ENCODE measurements around the gene ALDOC. TPM values are rescaled to one million over a fixed set of nuclear protein-coding genes. Genes with fewer than 3 reads are reported as not detected.

The ALDOC gene
- total RNA-seq, 4 donors from 2014 or later, result 0.87 to 7.0 (median 3.3) TPM

- in situ Hi-C loops (cut with MboI; ENCODE audit: low sequenced_read_pairs in 4 of 4), result loop anchor here in 1 of 4 donors (25.0 kb wide), 1 partner anchor 112 kb away; the partner anchor contains the start of gene SLC46A1
- H3K36me3 ChIP-seq, result no peaks in the 10 kb centered on the region
- H3K27me3 ChIP-seq, result no peaks in the 10 kb centered on the region
- no peaks in the 10 kb centered on the region for H3K9me3 ChIP-seq
- H3K27ac ChIP-seq, result no peak overlapping the region
- ATAC-seq, result no peak
- DNase-seq, result no peak
- intact Hi-C loops (cut with DNase I; ENCODE audit: low total_unique reads), result no loop called here
- H3K4me3 ChIP-seq, result no peak overlapping the region
- H3K4me1 ChIP-seq, result no peaks in the 10 kb centered on the region
- TF ChIP-seq POLR2A (IDR thresholded peaks at IDR 0.05), result no peak
- no peak for TF ChIP-seq CTCF (IDR thresholded peaks at IDR 0.05 in 4 of 5, conservative IDR thresholded peaks at IDR 0.05 in 1 of 5)
These were observed 51.9 kb downstream of the ALDOC start for GRCh38 chr17:28524476-28525424.

GRCh38 chr17:28523876-28524275 lies 52.8 kb downstream of the ALDOC start:
- Histone ChIP-seq H3K4me3 (no peak overlapping the region), H3K9me3 (no peaks in the 10 kb centered on the region), H3K27ac (no peak overlapping the region), H3K36me3 (no peaks in the 10 kb centered on the region), H3K4me1 (no peaks in the 10 kb centered on the region), H3K27me3 (no peaks in the 10 kb centered on the region)
- no peak for ATAC-seq
- TF ChIP-seq POLR2A (IDR thresholded peaks at IDR 0.05), result no peak
- TF ChIP-seq CTCF (IDR thresholded peaks at IDR 0.05 in 4 of 5, conservative IDR thresholded peaks at IDR 0.05 in 1 of 5), result no peak
- no peak for DNase-seq
- in situ Hi-C loops (cut with MboI; ENCODE audit: low sequenced_read_pairs in 4 of 4), result loop anchor here in 1 of 4 donors (25.0 kb wide), 1 partner anchor 112 kb away; the partner anchor contains the start of gene SLC46A1
- intact Hi-C loops (cut with DNase I; ENCODE audit: low total_unique reads), result no loop called here

GRCh38 chr17:28523186-28523585 lies 53.5 kb downstream of the ALDOC start:
- in situ Hi-C loops (cut with MboI; ENCODE audit: low sequenced_read_pairs in 4 of 4), result loop anchor here in 1 of 4 donors (25.0 kb wide), 1 partner anchor 111 kb away; the partner anchor contains the start of gene SLC46A1
- no peak for ATAC-seq
- no peaks in the 10 kb centered on the region for H3K36me3 ChIP-seq
- TF ChIP-seq POLR2A (IDR thresholded peaks at IDR 0.05) (no peak), CTCF (IDR thresholded peaks at IDR 0.05 in 4 of 5, conservative IDR thresholded peaks at IDR 0.05 in 1 of 5) (no peak)
- no peaks in the 10 kb centered on the region for H3K4me1 ChIP-seq
- no peaks in the 10 kb centered on the region for H3K9me3 ChIP-seq
- intact Hi-C loops (cut with DNase I; ENCODE audit: low total_unique reads), result no loop called here
- DNase-seq, result no peak
- H3K4me3 ChIP-seq, result no peak overlapping the region
- H3K27me3 ChIP-seq, result no peaks in the 10 kb centered on the region
- no peak overlapping the region for H3K27ac ChIP-seq

Other genes starting within 250 kb of the ALDOC start
- 10 to 100 TPM in 1 of 4 donors, 1 to 10 TPM in 3; 3.7 to 15.9 (median 4.9) TPM for gene IFT20, start 241.4 kb downstream of the ALDOC start, total RNA-seq
- 10 to 100 TPM; 18.8 to 36.5 (median 25.5) TPM for gene TNFAIP1, start 241.1 kb downstream of the ALDOC start, total RNA-seq
- 100 to 1,000 TPM; 217 to 281 (median 237) TPM for gene POLDIP2, start 219.4 kb downstream of the ALDOC start, total RNA-seq
- gene SEBOX, start 211.7 kb downstream of the ALDOC start, total RNA-seq, result not detected
- gene VTN, start 206.6 kb downstream of the ALDOC start, total RNA-seq, result 10 to 100 TPM in 1 of 4 donors, 1 to 10 TPM in 1, not detected in 2; 3.8 to 11.5 TPM
- 1 to 10 TPM in 3 of 4 donors, under 1 TPM in 1; 0.78 to 1.9 (median 1.7) TPM for gene SARM1, start 205.2 kb downstream of the ALDOC start, total RNA-seq
- 1 to 10 TPM; 1.9 to 3.5 (median 2.4) TPM for gene SLC46A1, start 170.7 kb downstream of the ALDOC start, total RNA-seq
- under 1 TPM in 1 of 4 donors, not detected in 3; 0.34 TPM for gene SLC13A2, start 103.3 kb downstream of the ALDOC start, total RNA-seq
- gene FOXN1, start 70.5 kb downstream of the ALDOC start, total RNA-seq, result not detected
- gene UNC119, start 24.3 kb downstream of the ALDOC start, total RNA-seq, result 10 to 100 TPM in 1 of 4 donors, 1 to 10 TPM in 3; 3.1 to 10.2 (median 6.3) TPM
- 10 to 100 TPM; 25.0 to 63.0 (median 50.0) TPM for gene PIGS, start 5.4 kb downstream of the ALDOC start, total RNA-seq
- gene SPAG5, start 22.1 kb upstream of the ALDOC start, total RNA-seq, result 1 to 10 TPM in 2 of 4 donors, under 1 TPM in 2; 0.41 to 1.5 (median 0.96) TPM
- 10 to 100 TPM in 1 of 4 donors, 1 to 10 TPM in 3; 1.8 to 10.1 (median 2.8) TPM for gene RSKR, start 37.3 kb upstream of the ALDOC start, total RNA-seq
- 10 to 100 TPM; 71.6 to 93.4 (median 81.0) TPM for gene BLTP2, start 68.3 kb upstream of the ALDOC start, total RNA-seq
- 10 to 100 TPM; 23.6 to 36.4 (median 28.4) TPM for gene SDF2, start 85.0 kb upstream of the ALDOC start, total RNA-seq
- 10 to 100 TPM; 48.3 to 81.9 (median 64.8) TPM for gene SUPT6H, start 85.3 kb upstream of the ALDOC start, total RNA-seq
- 1 to 10 TPM in 1 of 4 donors, under 1 TPM in 2, not detected in 1; 0.42 to 1.6 (median 0.49) TPM for gene PROCA1, start 135.0 kb upstream of the ALDOC start, total RNA-seq
- gene RAB34, start 141.0 kb upstream of the ALDOC start, total RNA-seq, result 10 to 100 TPM; 14.9 to 53.3 (median 32.7) TPM
- gene RPL23A, start 143.1 kb upstream of the ALDOC start, total RNA-seq, result 100 to 1,000 TPM; 434 to 647 (median 533) TPM
- gene TLCD1, start 149.3 kb upstream of the ALDOC start, total RNA-seq, result under 1 TPM in 3 of 4 donors, not detected in 1; 0.46 to 0.82 (median 0.75) TPM
- 1 to 10 TPM; 1.3 to 8.1 (median 1.9) TPM for gene NEK8, start 151.9 kb upstream of the ALDOC start, total RNA-seq
- 1 to 10 TPM; 2.0 to 6.4 (median 3.8) TPM for gene TRAF4, start 167.1 kb upstream of the ALDOC start, total RNA-seq